Prostate gland (tissue), 2 donors: ENCODE results near the gene TNNC1.

Source experiments
- POLR2A ChIP-seq: fragments of 450-650 bp; IDR thresholded peaks from one replicate; pipeline ENCODE4 v1.6.1; 2016; ENCODE audit warnings: antibody characterized with exemption, mild to moderate bottlenecking
- TF ChIP-seq, protein P1 (sequence below), 4 experiments: fragments of 200-600 bp in 2 of 4; fragments of 450-650 bp in 2 of 4; sonication (generic) in 2 of 4; IDR thresholded peaks; 1 replicate in 3 of 4; 2 replicates in 1 of 4; pipeline ENCODE4 v1.5.1; 2016 to 2019; ENCODE audit warnings: antibody characterized with exemption in 4 of 4, mild to moderate bottlenecking in 2 of 4, moderate library complexity in 2 of 4

DNA sequence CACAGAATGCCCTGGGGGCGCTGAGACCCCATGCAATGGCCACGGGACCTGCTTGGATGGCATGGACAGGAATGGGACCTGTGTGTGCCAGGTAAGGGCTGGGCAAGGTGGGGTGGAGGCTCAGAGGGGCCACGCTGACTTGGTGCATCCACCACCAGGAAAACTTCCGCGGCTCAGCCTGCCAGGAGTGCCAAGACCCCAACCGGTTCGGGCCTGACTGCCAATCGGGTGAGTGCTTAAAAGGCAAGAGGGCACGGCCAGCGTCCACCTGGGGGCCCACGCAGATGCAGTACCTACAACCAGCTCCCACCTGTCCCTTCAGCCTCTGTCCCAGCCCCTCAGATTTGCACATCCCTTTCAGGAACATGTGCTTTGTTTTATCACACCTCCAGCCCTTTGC, 48.2 kb upstream of the TNNC1 start:
- TF ChIP-seq, protein P1, sequence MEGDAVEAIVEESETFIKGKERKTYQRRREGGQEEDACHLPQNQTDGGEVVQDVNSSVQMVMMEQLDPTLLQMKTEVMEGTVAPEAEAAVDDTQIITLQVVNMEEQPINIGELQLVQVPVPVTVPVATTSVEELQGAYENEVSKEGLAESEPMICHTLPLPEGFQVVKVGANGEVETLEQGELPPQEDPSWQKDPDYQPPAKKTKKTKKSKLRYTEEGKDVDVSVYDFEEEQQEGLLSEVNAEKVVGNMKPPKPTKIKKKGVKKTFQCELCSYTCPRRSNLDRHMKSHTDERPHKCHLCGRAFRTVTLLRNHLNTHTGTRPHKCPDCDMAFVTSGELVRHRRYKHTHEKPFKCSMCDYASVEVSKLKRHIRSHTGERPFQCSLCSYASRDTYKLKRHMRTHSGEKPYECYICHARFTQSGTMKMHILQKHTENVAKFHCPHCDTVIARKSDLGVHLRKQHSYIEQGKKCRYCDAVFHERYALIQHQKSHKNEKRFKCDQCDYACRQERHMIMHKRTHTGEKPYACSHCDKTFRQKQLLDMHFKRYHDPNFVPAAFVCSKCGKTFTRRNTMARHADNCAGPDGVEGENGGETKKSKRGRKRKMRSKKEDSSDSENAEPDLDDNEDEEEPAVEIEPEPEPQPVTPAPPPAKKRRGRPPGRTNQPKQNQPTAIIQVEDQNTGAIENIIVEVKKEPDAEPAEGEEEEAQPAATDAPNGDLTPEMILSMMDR (IDR thresholded peaks at IDR 0.05): no peak
- TF ChIP-seq POLR2A: no peak
